HG02798 (cell line): ENCODE data around the gene RPS6KA2.
"Not testable (repeated sequence)": the region's sequence is repeated elsewhere in the genome, so short reads cannot be mapped to it uniquely, and the experiment has no call there.

Source experiments
- ATAC-seq: cut with Tn5 transposase; IDR thresholded peaks from one replicate; pipeline ENCODE4 v1.9.1; 2021; ENCODE audit warnings: mild to moderate bottlenecking; ENCODE audit not compliant: unreplicated experiment, poor library complexity

RPS6KA2 gene

DNA sequence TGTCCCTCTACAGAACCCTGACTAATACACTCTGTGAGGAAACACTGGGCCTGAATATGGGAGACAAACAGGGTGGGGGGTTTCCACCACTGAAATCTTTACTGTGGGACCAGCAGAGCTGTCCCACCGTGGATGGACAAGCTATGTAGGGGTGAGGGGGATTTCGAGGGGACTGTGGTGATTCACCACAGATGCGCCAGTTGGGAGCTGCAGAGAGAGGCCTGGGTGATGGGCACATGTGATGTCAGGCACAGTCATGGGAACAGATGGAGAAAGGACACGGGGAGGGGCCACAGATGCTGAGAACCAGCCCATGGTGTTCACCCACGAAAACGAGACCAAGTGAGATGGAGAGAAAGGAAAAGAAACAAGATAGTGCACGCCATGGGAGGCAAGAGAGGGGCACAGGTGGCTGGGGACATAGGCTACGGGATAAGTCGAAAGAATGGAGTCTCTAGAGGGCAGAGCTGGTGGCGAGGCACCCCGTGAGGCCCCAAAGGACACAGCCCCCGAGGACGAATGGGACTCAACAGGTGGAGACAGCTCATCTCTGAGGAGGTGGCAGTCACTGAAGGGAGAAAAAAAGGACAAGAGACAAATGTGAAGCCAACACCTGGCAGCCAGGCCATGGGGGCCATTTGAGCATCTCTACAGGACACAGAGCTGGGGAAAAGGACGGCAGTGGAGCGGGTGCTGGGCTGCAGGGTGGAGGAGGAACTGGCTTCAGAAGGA is 30.1 kb downstream of the RPS6KA2 start:
- ATAC-seq = no peak

GRCh38 chr6:166595949-166596348 is 31.1 kb downstream of the RPS6KA2 start:
- ATAC-seq = no peak

GRCh38 chr6:166595061-166595780 is 31.8 kb downstream of the RPS6KA2 start:
- ATAC-seq = no peak

DNA sequence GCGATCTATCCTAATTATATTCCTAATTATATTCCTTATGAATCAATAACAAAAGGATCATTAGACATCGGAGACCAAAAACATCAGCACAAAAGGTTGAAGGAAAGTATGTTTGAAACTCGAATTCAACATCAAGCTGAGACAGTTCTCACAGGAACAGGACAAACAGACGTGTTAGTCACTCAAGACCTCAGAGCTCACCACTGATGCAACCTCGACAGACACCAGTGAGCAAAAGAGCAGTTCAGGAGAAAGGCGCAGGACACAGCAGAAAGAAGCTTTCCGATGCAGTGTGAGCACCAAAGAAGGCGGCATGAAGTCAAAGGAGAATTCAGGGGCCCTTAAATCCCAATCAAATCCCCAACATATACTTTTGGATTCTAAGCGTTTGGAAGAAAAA is 34.2 kb downstream of the RPS6KA2 start:
- ATAC-seq = no peak

DNA sequence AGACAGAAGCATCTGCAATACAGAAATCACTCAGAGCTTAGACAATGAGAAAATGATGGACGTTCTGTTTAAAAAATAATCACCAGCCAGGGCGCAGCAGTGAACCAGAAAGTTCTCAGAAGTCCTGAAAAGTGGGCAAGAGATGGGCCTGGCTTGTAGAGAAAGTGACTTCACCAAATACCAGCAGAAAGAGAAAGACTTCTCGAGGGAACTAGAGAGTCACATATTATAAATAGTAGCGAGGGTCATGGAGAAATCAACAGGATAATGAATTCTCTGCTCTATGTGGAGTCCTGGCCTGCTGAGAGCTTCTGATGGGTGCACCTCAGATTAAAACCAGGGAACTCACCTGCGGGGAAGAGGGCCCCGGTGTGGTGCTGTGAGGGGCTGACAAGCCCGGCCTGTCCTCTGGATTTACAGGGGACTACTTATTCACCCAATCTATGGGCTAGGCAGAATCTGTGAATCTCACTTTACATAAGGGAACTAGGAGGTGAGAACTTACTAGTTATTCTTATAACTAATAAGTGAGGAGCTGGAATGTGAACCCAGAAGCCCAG is 35.0 kb downstream of the RPS6KA2 start:
- no peak for ATAC-seq

DNA sequence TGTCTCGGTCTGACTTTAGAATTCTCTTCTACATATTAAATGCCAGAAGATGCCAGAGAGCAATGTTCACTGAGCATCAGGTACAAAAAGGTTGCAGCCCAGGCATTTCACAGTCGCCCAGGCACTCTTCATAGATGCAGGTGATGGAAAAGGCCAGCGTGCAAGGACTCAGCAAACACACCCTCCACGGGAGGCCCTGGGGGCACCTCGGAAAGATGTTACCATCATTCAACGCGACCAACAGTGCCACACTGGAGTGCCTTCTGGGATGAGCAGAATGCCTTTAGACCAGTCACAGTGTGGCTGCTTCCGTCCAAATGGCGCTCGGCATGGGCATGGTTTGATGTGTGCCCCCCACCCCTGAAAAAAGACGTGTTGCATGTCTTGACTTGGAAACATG is 36.0 kb downstream of the RPS6KA2 start:
- ATAC-seq = no peak

DNA sequence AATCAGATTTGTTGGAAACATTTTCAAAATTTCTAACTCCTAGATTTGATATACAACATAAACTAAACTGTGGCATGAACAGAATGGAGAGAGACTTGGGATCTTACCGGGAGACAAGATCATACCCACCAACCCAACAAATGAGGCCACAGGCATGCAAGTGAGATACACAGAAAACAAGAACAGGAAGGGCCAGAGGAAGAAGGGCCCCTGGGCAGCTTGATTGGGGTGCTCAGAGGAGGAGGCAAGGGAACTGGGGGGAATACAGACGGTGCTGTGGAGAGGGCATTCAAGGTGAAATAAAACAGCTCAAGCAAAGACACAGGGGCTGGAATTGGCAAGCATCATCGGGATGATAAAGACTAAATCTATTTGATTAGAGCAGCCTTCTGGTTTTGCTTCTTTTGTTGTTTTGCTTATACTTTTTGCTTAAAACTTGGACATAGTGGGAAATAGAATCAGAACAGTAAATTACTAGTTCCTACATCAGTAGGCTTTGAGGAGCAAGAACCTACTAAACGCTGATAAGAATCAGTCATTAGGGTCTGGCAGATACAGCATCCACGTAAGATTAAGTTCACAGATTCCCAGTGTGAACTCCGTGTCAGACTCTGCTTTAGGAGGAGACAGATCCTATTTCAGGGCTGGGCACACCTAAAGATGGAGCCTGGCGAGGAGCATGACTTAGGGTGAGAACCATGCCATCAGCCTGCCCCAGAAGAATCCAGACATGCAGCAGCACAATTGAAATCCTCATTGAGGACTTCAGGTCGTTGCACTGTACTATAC is 37.1 kb downstream of the RPS6KA2 start:
- ATAC-seq = no peak

- no peak for ATAC-seq
Observed at GRCh38 chr6:166589337-166589731, 37.7 kb downstream of the RPS6KA2 start.

DNA sequence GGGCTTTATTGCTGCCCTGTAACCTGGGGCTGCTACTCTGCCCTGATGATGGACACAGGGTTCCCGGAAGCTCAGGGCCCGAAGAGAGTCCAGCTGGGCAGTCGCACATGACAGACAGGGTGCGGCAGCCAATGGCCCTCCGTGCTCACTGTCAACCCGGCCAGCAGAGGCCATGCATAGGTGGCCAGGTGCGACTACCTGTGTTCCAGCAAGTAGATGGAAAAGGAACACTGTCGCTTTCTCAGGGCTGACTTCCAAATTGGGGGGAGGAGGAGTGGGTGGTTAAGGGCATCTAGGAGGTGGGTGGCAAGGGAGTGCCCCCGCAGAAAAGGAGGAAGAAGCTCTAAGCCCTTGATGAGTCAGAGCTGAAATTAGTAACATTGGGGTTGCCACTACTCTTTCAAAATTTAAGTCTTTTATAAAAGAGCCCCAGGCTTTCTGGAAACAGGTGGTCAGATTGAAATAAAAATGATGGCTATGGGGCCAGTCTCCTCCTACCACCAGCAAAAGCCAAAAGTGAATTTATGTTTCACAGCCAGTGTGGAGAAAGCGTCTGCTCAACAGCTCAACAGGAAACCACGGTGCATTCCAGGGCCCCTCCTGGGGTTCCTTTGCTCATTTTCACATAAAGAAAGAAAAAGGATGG is 38.2 kb downstream of the RPS6KA2 start:
- ATAC-seq = peak; percentile 26

- peak; percentile 71 for ATAC-seq
Observed at GRCh38 chr6:166587631-166588413, 39.2 kb downstream of the RPS6KA2 start.

GRCh38 chr6:166586424-166587156 is 40.5 kb downstream of the RPS6KA2 start, which contains the start of gene RAMACL:
RAMACL (minus strand) TSS chr6:166586678; CDS start chr6:166586477, 201 bp downstream.
- peak; percentile 80 for ATAC-seq

DNA sequence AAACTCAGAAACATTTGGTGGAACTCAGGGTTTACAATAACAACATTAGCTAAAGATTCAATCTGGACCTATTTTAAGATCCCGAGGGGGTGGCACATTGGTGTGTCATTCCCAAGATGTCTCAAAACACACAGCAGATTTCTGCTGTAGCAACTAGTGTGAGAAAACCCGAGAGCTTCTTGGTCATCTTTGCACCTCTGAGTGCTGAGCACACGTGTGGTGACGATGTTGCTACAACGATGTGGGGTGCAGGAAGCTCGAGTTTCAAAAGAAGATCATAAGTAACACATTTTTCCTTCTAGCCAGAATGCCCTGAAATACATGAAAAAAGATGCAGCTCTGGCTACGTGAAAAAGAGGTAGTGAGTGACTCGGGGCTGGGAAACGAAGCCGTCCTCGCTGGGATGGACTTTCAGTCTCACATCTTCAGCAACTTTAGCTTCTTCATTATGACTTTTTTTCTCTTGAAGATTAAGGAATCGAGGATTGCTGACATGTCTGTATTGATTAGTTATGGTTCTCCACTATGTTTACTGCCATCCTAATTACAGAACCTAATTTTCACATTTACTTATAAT is 42.1 kb downstream of the RPS6KA2 start:
- no peak for ATAC-seq

DNA sequence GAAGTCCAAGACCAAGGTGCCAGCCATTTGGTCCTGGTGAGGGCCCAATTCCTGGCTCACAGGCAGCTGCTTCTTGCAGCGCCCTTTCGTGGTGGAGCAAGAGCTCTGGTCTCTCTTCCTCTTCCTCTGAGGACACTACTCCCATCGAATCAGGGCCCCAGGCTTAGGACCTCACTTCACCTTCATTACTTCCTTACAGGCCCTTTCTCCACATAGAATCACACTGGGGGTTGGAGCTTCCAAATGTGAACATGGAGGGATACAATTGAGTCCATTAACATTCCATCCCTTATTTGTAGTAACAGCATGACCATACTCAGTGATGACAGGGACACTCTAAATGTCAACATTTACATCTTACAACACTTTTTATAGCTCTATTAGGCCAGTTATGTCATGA is 42.9 kb downstream of the RPS6KA2 start:
- no peak for ATAC-seq

DNA sequence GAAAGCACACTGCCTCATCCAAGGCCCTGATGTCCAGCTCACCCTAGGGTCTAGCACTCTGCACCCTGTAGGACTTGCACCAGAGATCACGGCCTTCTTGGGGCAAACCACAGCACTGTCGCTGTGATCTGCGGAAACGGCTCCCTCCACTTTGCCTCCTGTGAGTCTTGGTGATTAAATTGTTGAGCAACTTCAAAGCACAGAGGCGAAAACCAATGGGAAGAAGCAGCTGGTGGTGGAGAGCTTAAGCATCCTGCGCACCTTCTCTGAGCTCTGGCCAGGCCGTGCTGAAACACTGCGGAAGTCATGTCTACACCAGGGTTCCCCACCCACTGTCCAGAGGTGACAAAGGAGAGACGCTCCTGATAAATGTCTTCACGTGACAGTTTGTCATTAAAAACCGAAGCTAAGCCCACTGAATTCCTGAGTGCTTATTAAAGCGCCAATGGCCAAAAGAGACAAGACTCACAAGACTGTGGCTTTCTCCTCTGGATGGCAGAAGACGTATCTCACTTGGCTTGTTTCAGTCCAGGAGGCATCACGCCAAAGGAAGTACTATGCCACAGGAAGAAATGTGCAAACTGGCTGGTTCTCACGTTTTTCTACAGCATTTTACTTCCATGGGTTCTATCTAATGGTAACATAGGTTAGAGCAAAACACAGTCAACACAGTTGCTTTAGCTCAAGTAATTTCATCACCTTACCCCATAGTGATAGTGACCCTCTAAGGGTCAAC is 43.7 kb downstream of the RPS6KA2 start:
- no peak for ATAC-seq

- no peak for ATAC-seq
Observed at GRCh38 chr6:166582258-166582657, 44.8 kb downstream of the RPS6KA2 start.

DNA sequence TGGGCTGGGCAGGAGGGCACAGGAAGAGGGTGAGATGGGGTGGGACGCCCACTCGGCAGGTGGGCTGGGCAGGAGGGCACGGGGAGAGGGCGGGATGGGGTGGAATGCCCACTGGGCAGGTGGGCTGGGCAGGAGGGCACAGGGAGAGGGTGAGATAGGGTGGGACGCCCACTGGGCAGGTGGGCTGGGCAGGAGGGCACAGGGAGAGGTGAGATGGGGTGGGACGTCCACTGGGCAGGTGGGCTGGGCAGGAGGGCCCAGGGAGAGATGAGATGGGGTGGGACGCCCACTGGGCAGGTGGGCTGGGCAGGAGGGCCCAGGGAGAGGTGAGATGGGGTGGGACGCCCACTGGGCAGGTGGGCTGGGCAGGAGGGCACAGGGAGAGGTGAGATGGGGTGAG is 45.2 kb downstream of the RPS6KA2 start:
- not testable (repeated sequence) for ATAC-seq

- no peak for ATAC-seq
Observed at GRCh38 chr6:166581091-166581511, 46.0 kb downstream of the RPS6KA2 start.
